ENCODE results near the gene NFATC3. TPM values are rescaled to one million over a fixed set of nuclear protein-coding genes. Genes with fewer than 3 reads are reported as not detected.
A peak's percentile ranks its signal among the peaks of the same experiment; 100 is the strongest.

The NFATC3 gene
- 10 to 100 TPM; 84.8 to 94.4 TPM for total RNA-seq
- polyA plus RNA-seq (2013, experiment 1 of 2) = 61.9 TPM
- polyA plus RNA-seq (2013, experiment 2 of 2) = 75.1 TPM
- 66.7 to 267 (median 139) reads per million in 172 experiments for total RNA-seq

- intact Hi-C loops (cut with DNase I, micrococcal nuclease) = loop anchor here (1.0 to 10.0 kb wide), 5 partner anchors 9 to 841 kb away; partner anchors contain the start of genes FHOD1 (in 1 of the 2), PRMT7 (in 1 of the 2), SLC7A6OS (in 1 of the 2) and SLC9A5 (in 1 of the 2)
Observed at GRCh38 chr16:68085259-68086071, at the start of gene NFATC3. Gene NFATC3, plus strand, starts transcription at chr16:68085370. Its CDS starts 312 bp downstream, at chr16:68085682.

GRCh38 chr16:68037841-68038597 lies 47.2 kb upstream of the NFATC3 start:
- ChIA-PET CTCF (no interaction called here), POLR2A (no interaction called here)
- Histone ChIP-seq H3K27ac (ENCODE audit: low read depth in 1 of 2, low read length in 2 of 2) (no peak overlapping the region), H3K36me3 (ENCODE audit: insufficient read depth, low read length) (peaks cover 10% of the 10 kb centered on the region), H3K9me3 (ENCODE audit: control insufficient read depth in 1 of 2, insufficient read depth in 1 of 2, low read length in 2 of 2) (no peaks in the 10 kb centered on the region), H3K4me3 (ENCODE audit: low read length) (no peak overlapping the region), H3K4me1 (ENCODE audit: insufficient read depth, low read length) (peaks cover 14% of the 10 kb centered on the region), H3K27me3 (ENCODE audit: control insufficient read depth in 1 of 2, insufficient read depth in 2 of 2, low read length in 2 of 2) (no peaks in the 10 kb centered on the region)
- intact Hi-C loops (cut with DNase I, micrococcal nuclease) = no loop called here
- no peak for TF ChIP-seq CTCF (IDR thresholded peaks at IDR 0.05)
- no peak overlapping the region for H3K4me3 Mint-ChIP-seq
- peaks cover 11% of the 10 kb centered on the region for H3K4me1 Mint-ChIP-seq (ENCODE audit: low read depth)
- H3K9me3 Mint-ChIP-seq = no peaks in the 10 kb centered on the region
- no peak overlapping the region for H3K27ac Mint-ChIP-seq
- H3K27me3 Mint-ChIP-seq = no peaks in the 10 kb centered on the region
- H3K36me3 Mint-ChIP-seq (ENCODE audit: low read depth) = peaks cover 29% of the 10 kb centered on the region
- DNase-seq (no peak), ATAC-seq (ENCODE audit: poor library complexity) (no peak)

More at GRCh38 chr16:68085259-68086071, at the start of gene NFATC3:
- Histone ChIP-seq H3K36me3 (ENCODE audit: insufficient read depth, low read length) (no peaks in the 10 kb centered on the region), H3K9me3 (ENCODE audit: control insufficient read depth in 1 of 2, insufficient read depth in 1 of 2, low read length in 2 of 2) (no peaks in the 10 kb centered on the region), H3K27ac (ENCODE audit: low read depth in 1 of 2, low read length in 2 of 2) (peak within 1 kb of the TSS; percentile 91 to 92), H3K4me3 (ENCODE audit: low read length) (peak within 1 kb of the TSS; percentile 93), H3K4me1 (ENCODE audit: insufficient read depth, low read length) (peaks cover 50% of the 10 kb centered on the region), H3K27me3 (ENCODE audit: control insufficient read depth in 1 of 2, insufficient read depth in 2 of 2, low read length in 2 of 2) (no peaks in the 10 kb centered on the region)
- Mint-ChIP-seq H3K36me3 (ENCODE audit: low read depth) (peaks cover 12% of the 10 kb centered on the region), H3K9me3 (no peaks in the 10 kb centered on the region), H3K4me1 (ENCODE audit: low read depth) (peaks cover 75% of the 10 kb centered on the region), H3K27ac (peak within 1 kb of the TSS; percentile 89), H3K4me3 (peak within 1 kb of the TSS; percentile 94), H3K27me3 (no peaks in the 10 kb centered on the region)
- TF ChIP-seq CTCF (IDR thresholded peaks at IDR 0.05) = no peak
- ATAC-seq (ENCODE audit: poor library complexity) (peak; percentile 75), DNase-seq (peak; percentile 97 to 100 (median 99))
- ChIA-PET CTCF (interaction anchor here (0.7 to 2.4 kb wide), 12 partner anchors 8 to 605 kb away, joined by 3 to 33 read pairs (median 6); partner anchors contain the start of genes ATP6V0D1, PRMT7 and SLC7A6OS), POLR2A (interaction anchor here (0.6 to 6.1 kb wide), 38 partner anchors 8 to 604 kb away, joined by 3 to 174 read pairs (median 6); partner anchors contain the start of genes ACD, ATP6V0D1, CTCF and DDX28)
